ENCODE measurements around the gene ZNRF3. TPM values are rescaled to one million over a fixed set of nuclear protein-coding genes. Genes with fewer than 3 reads are reported as not detected.

The ZNRF3 gene
- total and polyA plus RNA-seq, 9 donors: 7.4 to 24.3 (median 11.6) TPM

- WGBS, 3 donors: 94 to 95% (median 95%) methylated on average over 5 of the region's 5 CpGs
- H3K9me3 ChIP-seq: no peaks in the 10 kb centered on the region
- TF ChIP-seq POLR2A (IDR thresholded peaks at IDR 0.05) (no peak), EP300 (IDR thresholded peaks at IDR 0.05) (no peak), CTCF (IDR thresholded peaks at IDR 0.05) (no peak)
- H3K4me3 ChIP-seq: no peak overlapping the region
- no peak for DNase-seq
- peaks cover 4% of the 10 kb centered on the region for H3K4me1 ChIP-seq (ENCODE audit: insufficient read depth)
- intact Hi-C loops (cut with DNase I): no loop called here
- H3K27me3 ChIP-seq: no peaks in the 10 kb centered on the region
- H3K27ac ChIP-seq: no peak overlapping the region
- H3K36me3 ChIP-seq: no peaks in the 10 kb centered on the region
These were observed 117.3 kb downstream of the ZNRF3 start for GRCh38 chr22:29000641-29001040.

DNA sequence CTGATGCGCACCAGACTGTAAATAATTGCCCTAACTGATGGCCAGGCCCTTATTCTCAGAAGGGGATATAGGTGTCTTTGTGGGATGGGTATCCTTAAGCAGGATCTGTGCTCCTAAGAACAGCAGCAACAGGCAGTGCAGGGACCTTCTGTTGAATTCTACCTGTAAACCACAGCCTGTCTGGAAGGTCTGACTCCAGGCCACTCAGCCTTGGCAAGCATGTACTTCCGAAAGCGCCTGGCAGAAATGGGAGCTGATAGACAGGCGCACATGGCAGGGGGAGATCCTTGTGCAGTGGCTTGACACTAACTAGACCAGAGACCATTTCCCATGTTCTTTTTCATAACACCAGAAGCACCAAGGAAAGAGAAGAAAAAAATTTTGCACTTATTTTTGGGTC, 119.2 kb downstream of the ZNRF3 start:
- Histone ChIP-seq H3K4me1 (ENCODE audit: insufficient read depth) (peaks cover 4% of the 10 kb centered on the region), H3K4me3 (no peak overlapping the region), H3K36me3 (no peaks in the 10 kb centered on the region), H3K9me3 (no peaks in the 10 kb centered on the region), H3K27ac (no peak overlapping the region), H3K27me3 (no peaks in the 10 kb centered on the region)
- 96 to 98% (median 97%) methylated on average over 4 of the region's 4 CpGs for WGBS, 3 donors
- DNase-seq: no peak
- intact Hi-C loops (cut with DNase I): no loop called here
- TF ChIP-seq CTCF (IDR thresholded peaks at IDR 0.05) (no peak), POLR2A (IDR thresholded peaks at IDR 0.05) (no peak), EP300 (IDR thresholded peaks at IDR 0.05) (no peak)

- Histone ChIP-seq H3K36me3 (no peaks in the 10 kb centered on the region), H3K27ac (no peak overlapping the region), H3K4me1 (ENCODE audit: insufficient read depth) (peaks cover 4% of the 10 kb centered on the region), H3K9me3 (no peaks in the 10 kb centered on the region), H3K27me3 (no peaks in the 10 kb centered on the region), H3K4me3 (no peak overlapping the region)
- 93 to 98% (median 95%) methylated on average over 4 of the region's 4 CpGs for WGBS, 3 donors
- DNase-seq: no peak
- intact Hi-C loops (cut with DNase I): no loop called here
- no peak for TF ChIP-seq CTCF (IDR thresholded peaks at IDR 0.05)
- TF ChIP-seq EP300 (IDR thresholded peaks at IDR 0.05): no peak
- TF ChIP-seq POLR2A (IDR thresholded peaks at IDR 0.05): no peak
These were observed 120.2 kb downstream of the ZNRF3 start for GRCh38 chr22:29003552-29003951.

DNA sequence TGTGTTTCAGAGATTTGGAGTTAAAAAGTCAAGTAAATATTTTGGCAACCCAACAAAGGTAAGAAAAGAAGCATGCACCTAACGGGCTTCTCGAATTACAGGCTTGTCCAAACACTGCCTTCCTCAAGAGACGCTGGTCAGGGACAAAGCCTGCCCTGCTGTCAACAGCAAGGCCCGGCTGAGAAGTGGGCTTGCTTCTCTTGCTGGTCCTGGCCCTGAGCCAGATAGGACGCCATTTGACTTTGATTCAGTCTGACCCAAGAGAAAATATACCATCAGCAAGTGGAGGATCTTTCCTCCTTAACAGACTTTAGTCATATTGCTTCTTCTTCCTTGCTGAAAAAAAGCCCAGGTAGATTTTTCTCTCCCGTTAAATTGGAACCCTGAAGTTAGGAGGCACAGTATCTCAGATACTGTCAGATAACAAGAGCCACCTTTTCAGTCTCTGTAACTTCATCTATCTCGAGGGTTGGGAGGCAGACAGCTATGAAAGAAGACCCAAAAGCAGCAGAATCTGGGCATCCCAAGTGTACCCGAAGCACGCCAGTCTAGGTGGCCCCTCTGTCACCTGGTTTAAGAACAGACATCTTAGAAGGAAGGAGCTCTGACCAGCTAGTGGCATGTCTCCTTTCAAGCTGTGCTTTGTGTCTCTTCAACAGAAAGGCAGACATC, 120.7 kb downstream of the ZNRF3 start:
- Histone ChIP-seq H3K4me3 (no peak overlapping the region), H3K4me1 (ENCODE audit: insufficient read depth) (peaks cover 4% of the 10 kb centered on the region), H3K9me3 (no peaks in the 10 kb centered on the region), H3K27me3 (no peaks in the 10 kb centered on the region), H3K36me3 (no peaks in the 10 kb centered on the region), H3K27ac (no peak overlapping the region)
- intact Hi-C loops (cut with DNase I): no loop called here
- TF ChIP-seq CTCF (IDR thresholded peaks at IDR 0.05) (no peak), EP300 (IDR thresholded peaks at IDR 0.05) (no peak), POLR2A (IDR thresholded peaks at IDR 0.05) (no peak)
- no peak for DNase-seq
- 79 to 83% (median 81%) methylated on average over 9 of the region's 9 CpGs for WGBS, 3 donors
